Pons (tissue), 1 donor: ENCODE data around the gene TUFT1.

Experiments
- DNase-seq: peaks from one replicate; pipeline ENCODE4 v3.0.0-alpha.2; 2016; ENCODE audit warnings: low spot score

Gene TUFT1, protein sequence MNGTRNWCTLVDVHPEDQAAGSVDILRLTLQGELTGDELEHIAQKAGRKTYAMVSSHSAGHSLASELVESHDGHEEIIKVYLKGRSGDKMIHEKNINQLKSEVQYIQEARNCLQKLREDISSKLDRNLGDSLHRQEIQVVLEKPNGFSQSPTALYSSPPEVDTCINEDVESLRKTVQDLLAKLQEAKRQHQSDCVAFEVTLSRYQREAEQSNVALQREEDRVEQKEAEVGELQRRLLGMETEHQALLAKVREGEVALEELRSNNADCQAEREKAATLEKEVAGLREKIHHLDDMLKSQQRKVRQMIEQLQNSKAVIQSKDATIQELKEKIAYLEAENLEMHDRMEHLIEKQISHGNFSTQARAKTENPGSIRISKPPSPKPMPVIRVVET

DNA sequence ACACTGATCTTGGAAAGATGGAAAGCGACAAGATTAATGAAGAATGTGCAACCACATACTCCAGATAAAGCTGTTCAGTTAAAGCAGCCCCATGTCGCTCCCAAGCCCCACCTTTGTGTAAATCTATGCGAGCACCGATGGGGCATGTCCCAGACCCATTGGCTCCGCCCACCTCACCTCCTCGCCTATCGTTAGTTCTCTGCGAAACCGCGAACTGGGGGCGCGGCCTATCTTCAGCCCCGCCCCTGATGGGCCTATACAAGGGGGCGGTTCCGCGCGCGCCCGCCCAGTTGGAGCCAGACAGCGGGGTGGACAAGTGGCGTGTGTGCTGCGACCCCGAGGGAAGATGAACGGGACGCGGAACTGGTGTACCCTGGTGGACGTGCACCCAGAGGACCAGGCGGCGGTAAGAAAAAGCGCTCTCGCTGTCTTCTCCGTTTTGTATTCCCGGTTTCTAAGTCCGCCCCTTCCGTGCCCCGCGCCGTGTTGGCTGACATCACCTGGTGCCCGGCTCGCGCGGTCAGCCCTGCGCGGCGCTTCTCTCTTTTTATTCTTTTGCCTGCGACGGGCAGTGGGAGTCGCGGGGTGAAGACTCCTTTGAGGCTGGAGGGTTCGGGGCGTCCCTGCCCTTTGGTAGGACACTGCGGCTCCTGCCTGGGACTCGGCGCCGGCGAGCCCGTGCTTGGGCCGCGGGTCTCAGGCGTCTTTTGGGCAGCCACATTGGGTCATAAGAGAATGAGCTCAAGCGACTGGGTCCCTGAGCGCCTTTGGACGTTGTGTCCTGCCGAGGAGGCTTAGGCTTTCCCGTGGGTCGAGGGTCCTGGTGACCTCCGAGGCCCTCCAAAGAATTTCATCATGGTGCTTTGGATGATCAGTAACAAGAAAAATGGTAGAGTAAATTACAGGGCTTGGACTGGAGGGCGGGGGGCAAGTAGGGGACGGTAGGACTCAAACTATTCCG lies at the start of gene TUFT1:
Gene TUFT1, plus strand, starts transcription at position 289 of the 961 bp plus-strand sequence. Its CDS starts 58 bp downstream, at position 347.
- DNase-seq: peak; percentile 88

DNA sequence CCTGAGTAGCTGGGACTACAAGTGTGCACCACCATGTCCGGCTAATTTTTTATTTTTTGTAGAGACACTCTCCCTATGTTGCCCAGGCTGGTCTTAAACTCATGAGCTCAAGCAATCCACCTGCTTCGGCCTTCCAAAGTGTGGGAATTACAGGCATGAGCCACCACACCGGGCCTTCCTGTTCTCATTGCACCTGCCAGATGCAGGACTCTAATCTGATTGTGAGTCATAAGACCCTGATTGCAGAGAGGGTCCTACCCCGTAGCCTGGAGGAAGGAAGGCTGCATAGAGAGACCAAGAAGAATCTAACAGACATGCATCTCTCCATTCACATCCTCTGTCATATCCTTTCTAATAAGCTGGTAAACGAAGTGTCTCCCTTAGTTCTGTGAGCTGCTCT lies 48.5 kb upstream of the TUFT1 start:
- no peak for DNase-seq

GRCh38 chr1:151492120-151492519 lies 48.0 kb upstream of the TUFT1 start:
- no peak for DNase-seq

DNA sequence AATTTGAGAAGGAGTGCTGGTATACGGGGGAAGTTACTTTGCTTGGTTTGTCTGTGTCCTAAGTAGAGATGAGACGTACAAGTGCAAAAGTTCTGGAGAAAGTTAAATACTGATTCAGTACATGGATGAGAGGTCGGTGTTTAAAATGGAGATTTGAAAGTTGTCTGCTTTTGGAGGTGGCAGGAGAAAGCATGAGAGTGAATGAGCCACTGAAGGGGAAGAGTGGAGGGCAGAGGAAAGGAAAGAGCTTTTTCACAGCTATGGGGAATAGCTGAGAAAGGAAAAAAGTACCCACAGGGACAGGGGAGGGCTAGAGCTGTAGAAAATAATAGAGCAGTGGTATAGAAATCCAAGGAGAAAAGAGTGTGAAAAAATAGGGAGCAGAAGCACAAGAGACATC lies 47.1 kb upstream of the TUFT1 start:
- no peak for DNase-seq

DNA sequence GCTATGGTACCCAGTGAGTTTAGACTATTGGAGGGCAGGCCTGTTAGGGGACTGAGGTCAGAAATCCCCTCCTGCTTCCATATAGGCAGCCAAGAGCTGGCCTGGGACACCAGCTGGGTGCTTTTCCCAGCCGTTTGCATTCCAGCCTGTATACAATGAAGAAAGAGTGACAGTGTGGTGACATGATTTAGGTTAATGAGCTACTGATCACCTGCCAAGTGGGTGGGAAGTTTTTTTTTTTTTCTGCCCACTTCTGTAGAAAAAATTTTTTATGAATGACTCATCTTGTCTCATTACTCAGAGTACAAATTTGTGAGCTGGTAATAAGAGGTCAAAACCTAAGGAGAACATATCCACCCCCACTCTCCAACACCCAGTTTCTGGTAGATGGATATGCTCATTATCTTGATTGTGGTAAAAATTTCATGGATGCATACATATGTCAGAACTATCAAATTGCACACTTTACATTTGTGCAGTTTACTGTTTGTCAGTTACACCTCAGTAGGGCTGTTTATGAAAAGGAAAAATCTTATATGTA lies 45.3 kb upstream of the TUFT1 start:
- DNase-seq: peak; percentile 60

- peak; percentile 95 for DNase-seq
Observed at GRCh38 chr1:151495316-151495715, 44.8 kb upstream of the TUFT1 start.

DNA sequence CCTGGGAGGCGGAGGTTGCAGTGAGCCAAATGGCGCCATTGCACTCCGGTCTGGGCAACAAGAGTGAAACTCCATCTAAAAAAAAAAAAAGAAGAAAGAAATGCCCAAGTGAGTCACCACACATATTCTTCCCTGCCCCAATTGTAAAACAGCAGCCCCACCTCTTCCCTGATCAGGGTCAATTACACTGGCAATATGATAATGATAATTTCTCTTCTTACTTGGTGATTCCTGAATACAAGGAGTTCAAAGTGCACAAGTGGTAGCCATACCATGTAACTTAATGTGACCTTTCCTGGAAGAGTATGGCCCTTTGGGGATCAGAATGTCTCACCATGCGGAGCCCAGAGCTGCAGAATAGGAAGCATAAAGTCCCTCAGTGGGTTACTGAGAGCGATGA lies 40.7 kb upstream of the TUFT1 start:
- DNase-seq: no peak

DNA sequence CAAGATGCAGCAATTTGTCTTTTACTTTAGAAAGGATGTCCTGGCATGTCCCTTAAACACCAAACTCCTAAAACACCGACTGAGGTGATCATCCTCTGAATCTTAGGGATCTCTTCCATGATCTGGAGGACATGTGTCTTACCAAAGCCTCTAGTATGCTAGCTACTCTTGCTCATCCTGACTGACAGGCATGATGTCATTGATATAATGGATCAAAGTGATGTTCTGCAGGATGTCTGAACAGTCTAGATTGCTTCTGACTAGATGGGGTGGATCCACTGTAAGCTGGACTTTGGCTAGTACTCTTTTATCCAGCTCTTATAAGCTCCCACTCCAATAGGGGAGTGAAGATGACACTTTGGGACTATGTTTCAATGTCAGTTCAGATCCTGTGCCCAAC lies 40.2 kb upstream of the TUFT1 start:
- DNase-seq: no peak

- no peak for DNase-seq
Observed at GRCh38 chr1:151501474-151501873, 38.6 kb upstream of the TUFT1 start.

- no peak for DNase-seq
Observed at GRCh38 chr1:151502035-151502700, 37.9 kb upstream of the TUFT1 start.

DNA sequence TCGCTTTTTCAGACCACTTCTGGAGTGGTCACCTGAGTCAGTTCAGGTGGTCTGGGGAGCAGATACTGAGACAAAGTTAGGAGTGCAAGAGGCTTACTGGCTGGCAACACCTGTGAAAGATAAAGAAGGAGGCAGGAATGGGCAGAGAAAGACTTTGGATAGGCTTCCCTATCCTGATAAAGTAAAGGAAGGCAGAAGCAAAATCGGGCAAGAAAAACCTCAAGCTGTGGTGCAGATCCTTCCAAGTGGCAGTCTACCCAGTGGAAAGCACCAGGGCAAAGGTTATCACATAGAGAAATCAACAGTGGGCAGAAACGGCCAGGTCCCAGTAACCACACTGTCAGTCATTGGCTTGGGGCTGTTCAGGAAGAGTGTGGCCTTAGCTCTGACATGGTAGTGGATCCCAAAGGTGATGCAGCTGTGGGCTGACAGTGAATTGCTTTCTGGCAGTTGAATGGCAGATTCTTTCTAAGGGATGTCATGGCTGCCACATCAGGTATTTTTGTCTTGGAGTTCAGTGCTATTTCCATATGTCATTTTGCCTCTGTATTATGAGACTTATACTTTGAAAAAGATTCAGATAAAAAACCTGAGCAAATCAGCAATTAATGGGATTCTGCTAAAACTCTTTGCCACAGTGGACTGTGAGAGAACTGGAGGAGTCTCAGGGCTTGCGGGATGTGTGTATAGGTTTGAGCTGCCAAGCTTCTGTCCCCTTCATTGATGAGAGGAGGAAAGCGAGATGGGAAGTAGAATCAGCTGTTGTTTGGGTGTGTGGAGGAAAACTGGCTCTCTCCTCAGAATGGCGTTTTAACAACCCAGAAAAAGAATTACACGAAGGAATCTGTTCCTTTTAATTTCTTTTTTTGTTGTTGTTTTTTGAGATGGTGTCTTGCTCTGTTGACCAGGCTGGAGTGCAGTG lies 37.0 kb upstream of the TUFT1 start:
- DNase-seq: no peak

GRCh38 chr1:151504252-151504651 lies 35.9 kb upstream of the TUFT1 start:
- DNase-seq: no peak

GRCh38 chr1:151504759-151505158 lies 35.4 kb upstream of the TUFT1 start:
- no peak for DNase-seq

- DNase-seq: no peak
Observed at GRCh38 chr1:151508833-151509232, 31.3 kb upstream of the TUFT1 start.

DNA sequence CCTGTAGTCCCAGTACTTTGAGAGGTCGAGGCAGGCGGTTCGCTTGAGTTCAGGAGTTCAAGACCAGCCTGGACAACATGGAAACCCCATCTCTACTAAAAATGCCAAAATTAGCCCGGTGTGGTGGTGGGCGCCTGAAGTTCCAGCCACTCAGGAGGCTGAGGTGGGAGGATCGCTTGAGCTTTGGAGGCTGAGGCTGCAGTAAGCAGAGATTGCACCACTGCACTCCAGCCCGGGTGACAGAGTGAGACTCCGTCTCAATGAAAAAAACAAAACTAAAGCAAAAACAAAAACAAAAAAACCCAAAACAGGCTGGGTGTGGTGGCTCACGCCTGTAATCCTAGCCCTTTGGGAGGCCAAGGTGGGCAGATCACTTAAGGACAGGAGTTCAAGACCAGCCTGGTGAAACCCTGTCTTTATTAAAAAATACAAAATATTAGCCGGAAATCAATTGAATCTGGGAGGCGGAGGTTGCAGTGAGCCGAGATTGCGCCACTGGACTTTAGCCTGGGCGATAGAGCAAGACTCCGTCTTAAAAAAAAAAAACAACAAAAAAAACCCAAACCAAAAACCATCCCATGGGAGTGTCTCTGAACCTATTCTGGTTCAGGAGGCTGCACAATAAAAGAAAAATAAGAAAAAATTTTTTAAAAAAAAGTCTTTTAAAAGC lies 30.6 kb upstream of the TUFT1 start:
- DNase-seq: no peak

DNA sequence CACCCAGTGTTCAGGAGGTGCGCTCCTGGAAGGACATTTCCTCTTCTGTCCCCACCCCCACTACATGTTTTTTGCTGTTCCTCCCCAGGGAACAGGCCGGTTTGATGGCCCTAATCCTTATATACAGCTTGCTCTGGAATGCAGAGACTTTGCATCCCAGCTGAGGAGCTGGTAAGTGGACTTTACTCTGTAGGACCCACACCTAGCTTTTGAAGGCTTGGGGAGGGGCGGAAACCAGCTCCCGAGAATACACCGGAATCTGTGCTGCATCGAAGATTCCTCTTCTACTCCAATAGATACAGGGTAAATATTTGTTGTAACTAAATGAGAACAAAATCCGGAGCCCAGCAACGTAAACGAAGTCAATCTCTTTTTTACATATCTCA lies 30.1 kb upstream of the TUFT1 start:
- DNase-seq: no peak

DNA sequence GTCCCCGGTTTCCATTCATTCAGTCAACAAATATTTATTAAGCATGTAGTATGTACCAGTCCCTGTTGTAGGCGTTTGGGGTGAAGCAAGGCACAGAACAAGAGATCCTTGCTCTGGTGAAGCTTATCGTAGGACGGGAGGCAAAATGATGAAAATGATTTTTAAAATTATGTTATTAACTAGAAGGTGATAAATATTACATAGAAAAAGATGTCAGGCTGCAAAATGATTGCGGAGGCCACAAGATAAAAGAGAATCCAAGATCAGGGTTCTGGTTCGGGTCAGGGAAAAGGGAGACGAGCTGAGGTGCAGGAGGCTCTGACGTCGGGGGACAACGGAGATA lies 29.5 kb upstream of the TUFT1 start:
- no peak for DNase-seq

DNA sequence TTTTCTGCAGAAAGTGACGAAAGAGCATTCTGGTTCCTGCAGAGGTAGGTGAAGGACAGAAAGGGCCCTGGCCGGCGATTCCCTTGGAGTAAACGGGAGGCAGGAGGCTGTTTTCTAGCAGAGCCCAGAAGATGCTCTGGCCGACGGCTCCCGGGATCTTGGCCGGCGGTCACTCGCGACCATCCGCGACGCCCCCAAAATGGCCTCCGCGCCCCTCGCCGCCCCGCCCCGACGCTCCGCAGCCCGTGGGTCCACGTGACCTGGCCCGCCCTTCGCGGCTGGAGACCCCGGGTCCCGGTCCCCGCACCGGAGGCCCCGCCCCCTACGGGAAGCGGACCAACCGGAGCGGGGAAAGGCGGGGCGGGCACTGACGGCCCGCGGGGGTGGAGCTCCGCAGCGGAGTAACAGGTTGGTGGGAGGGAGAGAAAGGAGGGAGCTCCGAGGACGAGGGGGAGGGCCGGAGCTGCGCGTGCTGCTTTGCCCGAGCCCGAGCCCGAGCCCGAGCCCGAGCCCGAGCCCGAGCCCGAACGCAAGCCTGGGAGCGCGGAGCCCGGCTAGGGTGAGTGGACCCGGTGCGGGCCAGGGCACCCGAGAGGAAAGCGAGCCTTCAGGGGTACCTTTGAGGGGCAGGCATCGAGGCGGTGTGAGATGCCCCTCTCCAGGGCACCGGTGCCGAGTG lies 29.0 kb upstream of the TUFT1 start, which contains the start of gene CGN:
Gene CGN, plus strand, starts transcription at position 431 of the 679 bp plus-strand sequence. CDS start 7,133 bp downstream, outside the sequence.
- peak; percentile 95 for DNase-seq

- DNase-seq: peak; percentile 32
Observed at GRCh38 chr1:151511636-151512215, 28.4 kb upstream of the TUFT1 start.
